B cell (primary cell): Measurements from ENCODE around the gene RNASE8. TPM values are rescaled to one million over a fixed set of nuclear protein-coding genes. Genes with fewer than 3 reads are reported as not detected.

Source experiments
- ATAC-seq: fragments of 200-7000 bp; cut with Tn5 transposase; one replicate; pipeline ENCODE4 v1.10.0; 2021; ENCODE audit warnings: low read depth, mild to moderate bottlenecking, moderate number of reproducible peaks, moderate library complexity
- CTCF ChIA-PET: fragments of 350-600 bp; sonication (Branson Sonifier 250); formaldehyde crosslinking; loops from one replicate; lab custom pipeline; 2021; ENCODE audit warnings: antibody characterized with exemption, inconsistent platforms; lab: Charles Lee
- POLR2A ChIA-PET: fragments of 350-600 bp; sonication (Branson Sonifier 250); formaldehyde crosslinking; loops from one replicate; lab custom pipeline; 2021; ENCODE audit warnings: antibody characterized with exemption; lab: Charles Lee
- DNase-seq: peaks from one replicate; pipeline ENCODE4 v3.0.0; 2013
- H2AFZ ChIP-seq: 2 replicates; pipeline ENCODE4 v1.6.1; 2012; ENCODE audit warnings: mild to moderate bottlenecking, low read depth, low read length; ENCODE audit not compliant: insufficient read depth, poor library complexity, severe bottlenecking
- H3K27ac ChIP-seq, 2 donors: 1 replicate in 1 of 2; 2 replicates in 1 of 2; pipeline ENCODE4 v1.5.1; 2012 to 2013; ENCODE audit warnings: low read length in 2 of 2, mild to moderate bottlenecking in 2 of 2, moderate library complexity in 1 of 2
- H3K27me3 ChIP-seq, 4 experiments: fragments of 200-600 bp in 1 of 4; sonication (generic) in 1 of 4; replicated peaks in 1 of 4; 1 replicate in 2 of 4; 2 replicates in 2 of 4; pipeline versions ENCODE4 v1.6.1 to v1.7.0; 2013 to 2016; ENCODE audit warnings: low read length in 3 of 4, mild to moderate bottlenecking in 2 of 4, mixed read lengths in 1 of 4, moderate library complexity in 1 of 4; ENCODE audit not compliant: insufficient read depth in 4 of 4, control insufficient read depth in 3 of 4; ENCODE audit errors: control extremely low read depth in 1 of 4
- H3K36me3 ChIP-seq, 2 experiments: replicated peaks in 1 of 2; 1 replicate in 1 of 2; 2 replicates in 1 of 2; pipeline versions ENCODE4 v1.6.1 to v1.7.1; 2013; ENCODE audit warnings: low read length in 1 of 2; ENCODE audit not compliant: insufficient read depth in 2 of 2, control insufficient read depth in 1 of 2; ENCODE audit errors: control extremely low read depth in 1 of 2, extremely low read depth in 1 of 2
- H3K4me1 ChIP-seq, 2 donors: fragments of 200-600 bp in 1 of 2; sonication (generic) in 1 of 2; 1 replicate in 1 of 2; 2 replicates in 1 of 2; pipeline versions ENCODE4 v1.5.1 to v1.6.1; 2013 to 2017; ENCODE audit warnings: low read length in 2 of 2; ENCODE audit not compliant: control insufficient read depth in 2 of 2, insufficient read depth in 2 of 2
- H3K4me2 ChIP-seq: replicated peaks from 2 replicates; pipeline ENCODE3; 2012; ENCODE audit warnings: mild to moderate bottlenecking, low read depth, low read length; ENCODE audit not compliant: poor library complexity, severe bottlenecking
- H3K4me3 ChIP-seq, 5 experiments: fragments of 200-600 bp in 1 of 5; sonication (generic) in 1 of 5; 1 replicate in 3 of 5; 2 replicates in 2 of 5; pipeline versions ENCODE4 v1.5.1 to v1.7.0; 2011 to 2016; ENCODE audit warnings: low read length in 4 of 5, mild to moderate bottlenecking in 4 of 5, low read depth in 2 of 5, control low read depth in 1 of 5, moderate library complexity in 1 of 5; ENCODE audit not compliant: insufficient read depth in 1 of 5; ENCODE audit errors: control extremely low read depth in 1 of 5, extremely low read depth in 1 of 5
- H3K79me2 ChIP-seq: fragments of 200-600 bp; sonication (generic); one replicate; pipeline ENCODE4 v1.6.0; 2016; ENCODE audit warnings: low read length; ENCODE audit not compliant: control insufficient read depth, insufficient read depth
- H3K9ac ChIP-seq: fragments of 200-600 bp; sonication (generic); 2 replicates; pipeline ENCODE4 v1.6.1; 2017; ENCODE audit warnings: mild to moderate bottlenecking, low read length, moderate library complexity
- H3K9me3 ChIP-seq, 3 donors: one replicate each; pipeline versions ENCODE4 v1.6.1 to v1.7.1; 2013; ENCODE audit warnings: low read length in 2 of 3; ENCODE audit not compliant: control insufficient read depth in 2 of 3, insufficient read depth in 1 of 3; ENCODE audit errors: control extremely low read depth in 1 of 3
- H4K20me1 ChIP-seq: 2 replicates; pipeline ENCODE4 v1.6.0; 2012; ENCODE audit warnings: mild to moderate bottlenecking, low read length; ENCODE audit not compliant: insufficient read depth, control insufficient read depth, poor library complexity, severe bottlenecking
- H3K27ac Mint-ChIP-seq: one replicate; pipeline ENCODE4 v1.8.0; 2021; ENCODE audit warnings: mixed read lengths
- H3K27me3 Mint-ChIP-seq: one replicate; pipeline ENCODE4 v1.8.0; 2021; ENCODE audit warnings: mixed read lengths
- H3K4me1 Mint-ChIP-seq: one replicate; pipeline ENCODE4 v1.8.0; 2021; ENCODE audit warnings: mixed read lengths
- H3K4me3 Mint-ChIP-seq: one replicate; pipeline ENCODE4 v1.8.0; 2021; ENCODE audit warnings: mixed read lengths
- H3K9me3 Mint-ChIP-seq: one replicate; pipeline ENCODE4 v1.8.0; 2022; ENCODE audit warnings: mixed read lengths; ENCODE audit not compliant: insufficient read depth
- CTCF ChIP-seq: fragments of 200-600 bp; IDR thresholded peaks from one replicate; pipeline ENCODE4 v1.8.0; 2022; ENCODE audit warnings: antibody characterized with exemption, mild to moderate bottlenecking
- EZH2 ChIP-seq: IDR thresholded peaks from 2 replicates; pipeline ENCODE4 v1.6.1; 2012; ENCODE audit warnings: borderline replicate concordance, low read depth, mild to moderate bottlenecking, moderate library complexity, low read length; ENCODE audit not compliant: insufficient read depth, poor library complexity, severe bottlenecking
- WGBS: methylation state at CpG from one replicate; pipeline ENCODE4 v1.1.5; 2013; ENCODE audit warnings: missing lambda C conversion rate; ENCODE audit not compliant: insufficient coverage; 5-methylcytosine and 5-hydroxymethylcytosine counted together
- intact Hi-C: fragments of 100-400 bp; cut with micrococcal nuclease; formaldehyde crosslinking; loops from one replicate; pipeline ENCODE4 v1.10.0; 2022
- polyA plus RNA-seq: library from polyadenylated mRNA; depleted of rRNA; stranded (reverse); fragments of >200 nt; gene quantifications from 2 replicates; pipeline ENCODE4 v1.2.3, GENCODE V29; 2012
- total RNA-seq, 2 donors: library from RNA; stranded (reverse); fragments of 120-200 nt in 1 of 2; gene quantifications; 1 replicate in 1 of 2; 2 replicates in 1 of 2; pipeline versions ENCODE4 v1.2.3 to v1.2.4, GENCODE V29; 2013 to 2022

The RNASE8 gene
- total and polyA plus RNA-seq, 2 donors (not counting 1 experiment from before 2014, with no cell fraction given), result not detected

DNA sequence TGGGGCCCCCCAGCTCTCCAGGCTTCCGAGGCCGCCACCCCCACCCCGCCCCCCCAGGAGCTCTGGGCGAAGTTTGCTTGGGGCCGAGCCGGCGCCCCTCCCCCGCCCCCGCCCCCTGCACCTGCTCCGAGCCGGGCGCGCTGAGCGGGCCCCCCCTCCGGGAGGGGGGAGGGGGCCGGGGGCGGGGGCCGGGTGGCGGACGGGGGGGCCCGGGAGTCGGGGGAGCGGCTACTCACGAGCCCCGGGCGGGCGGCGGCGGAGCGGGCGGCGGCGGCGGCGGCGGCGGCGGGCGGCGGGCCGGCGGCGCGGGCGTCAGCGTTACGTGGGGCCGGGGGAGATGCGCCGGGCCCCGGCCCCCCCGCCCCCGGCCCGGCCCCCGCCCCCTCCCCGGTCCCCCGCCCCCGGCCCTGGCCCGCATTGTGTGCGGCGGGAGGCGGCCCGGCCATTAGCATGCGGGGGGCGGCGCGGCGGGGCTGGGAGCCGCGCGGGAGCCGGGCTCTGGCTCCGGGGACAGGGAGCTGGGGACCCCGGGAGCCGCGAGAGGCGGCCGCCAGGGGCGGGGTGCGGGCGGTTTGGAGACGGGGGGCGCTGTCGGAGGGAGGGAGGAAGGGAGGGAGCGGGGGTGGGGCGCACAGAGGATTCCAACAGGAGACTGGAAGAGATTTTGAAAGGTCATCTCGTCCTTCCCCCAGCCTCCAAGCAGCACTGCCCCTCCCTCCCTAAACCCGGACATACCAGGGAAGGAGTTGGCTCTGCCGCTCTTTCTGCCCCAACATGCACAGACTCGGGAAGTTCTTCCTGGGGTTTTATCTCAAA, 40.7 kb downstream of the RNASE8 start, which contains the start of gene ZNF219:
Gene ZNF219, minus strand, starts transcription at position 580 of the 816 bp plus-strand sequence. CDS start 5,064 bp downstream, outside the sequence.
- no peaks in the 10 kb centered on the region for H3K36me3 ChIP-seq
- intact Hi-C loops, result no loop called here
- peak within 1 kb of the TSS; percentile 44 to 61 (median 58) for H3K4me3 ChIP-seq
- 0% methylated on average over 42 of the region's 90 CpGs for WGBS
- peaks cover 16 to 21% of the 10 kb centered on the region in 2 donors for H3K4me1 ChIP-seq
- H3K9me3 ChIP-seq, result no peaks in the 10 kb centered on the region
- H3K4me1 Mint-ChIP-seq, result peaks cover 12% of the 10 kb centered on the region
- peak within 1 kb of the TSS; percentile 85 for H3K4me3 Mint-ChIP-seq
- DNase-seq (peak; percentile 42), ATAC-seq (peak; percentile 62)
- ChIA-PET POLR2A (interaction anchor here (0.6 to 1.8 kb wide), 3 partner anchors 11 to 109 kb away, joined by 3 to 10 read pairs (median 4); no protein-coding TSS in a partner anchor), CTCF (interaction anchor here (0.6 to 7.5 kb wide), 10 partner anchors 6 to 1227 kb away, joined by 3 to 171 read pairs (median 6); partner anchors contain the start of genes ARHGEF40 and TMEM253)
- peaks cover 0 to 29% (median 17%) of the 10 kb centered on the region in 4 experiments for H3K27me3 ChIP-seq
- H3K27me3 Mint-ChIP-seq, result peaks cover 26% of the 10 kb centered on the region
- H3K4me2 ChIP-seq, result peak within 1 kb of the TSS; percentile 92
- TF ChIP-seq CTCF, result no peak
- TF ChIP-seq EZH2, result no peak
- peak within 1 kb of the TSS; percentile 59 for H3K27ac Mint-ChIP-seq
- peak within 1 kb of the TSS; percentile 70 for H2AFZ ChIP-seq
- no peaks in the 10 kb centered on the region for H4K20me1 ChIP-seq
- H3K9ac ChIP-seq, result peak within 1 kb of the TSS; percentile 62
- H3K79me2 ChIP-seq, result no peaks in the 10 kb centered on the region
- H3K9me3 Mint-ChIP-seq, result no peaks in the 10 kb centered on the region
- H3K27ac ChIP-seq, result no peak within 1 kb of the TSS
